Endothelial cell of umbilical vein (primary cell): ENCODE results near the gene ZNF827. TPM values are rescaled to one million over a fixed set of nuclear protein-coding genes. Genes with fewer than 3 reads are reported as not detected.
A peak's percentile ranks its signal among the peaks of the same experiment; 100 is the strongest.

Source experiments
- BruUV-seq: library from RNA; stranded (reverse); fragments of 400-500 nt; replicated peaks from 2 replicates; lab custom pipeline; 2021; lab: Mats Ljungman, UMichigan
- CTCF ChIA-PET: fragments of 300-600, 350-600 bp; sonication (Branson Sonifier 250); formaldehyde crosslinking; loops from one replicate; lab custom pipeline; 2021; ENCODE audit warnings: antibody characterized with exemption, inconsistent platforms; lab: Charles Lee
- POLR2A ChIA-PET: fragments of 300-600, 350-600 bp; sonication (Branson Sonifier 250); formaldehyde crosslinking; loops from one replicate; lab custom pipeline; 2021; ENCODE audit warnings: antibody characterized with exemption, inconsistent platforms; lab: Charles Lee
- DNase-seq: peaks from one replicate; pipeline ENCODE4 v3.0.0-alpha.2; 2011; ENCODE audit warnings: low read depth, low spot score
- FAIRE-seq: peaks from 2 replicates; lab custom pipeline; 2011; peaks lifted over from hg19 to GRCh38; lab: Jason Lieb, UNC
- H2AFZ ChIP-seq: 2 replicates; pipeline ENCODE4 v1.6.0; 2012; ENCODE audit warnings: low read depth, low read length, control low read depth, inconsistent platforms
- H3K27ac ChIP-seq: 2 replicates; pipeline ENCODE4 v1.5.1; 2011; ENCODE audit warnings: low read depth, mild to moderate bottlenecking, control low read depth, low read length, moderate library complexity; ENCODE audit not compliant: insufficient read depth
- H3K27me3 ChIP-seq, 2 experiments: 2 replicates each; pipeline versions ENCODE4 v1.6.0 to v1.6.1; 2011; ENCODE audit warnings: low read length in 2 of 2, mixed read lengths in 1 of 2; ENCODE audit not compliant: control insufficient read depth in 2 of 2, insufficient read depth in 2 of 2
- H3K36me3 ChIP-seq, 2 experiments: 2 replicates in 1 of 2; 3 replicates in 1 of 2; pipeline ENCODE4 v1.5.1; 2011; ENCODE audit warnings: low read length in 2 of 2, mild to moderate bottlenecking in 1 of 2, moderate library complexity in 1 of 2; ENCODE audit not compliant: control insufficient read depth in 2 of 2, insufficient read depth in 2 of 2; ENCODE audit errors: extremely low read depth in 1 of 2
- H3K4me1 ChIP-seq: 3 replicates; pipeline ENCODE4 v1.5.1; 2011; ENCODE audit warnings: mild to moderate bottlenecking, low read length; ENCODE audit not compliant: control insufficient read depth, insufficient read depth; ENCODE audit errors: extremely low read depth
- H3K4me2 ChIP-seq: 2 replicates; pipeline ENCODE4 v1.6.1; 2011; ENCODE audit warnings: low read length, control low read depth, mixed read lengths; ENCODE audit not compliant: insufficient read depth
- H3K4me3 ChIP-seq, 3 experiments: fragments of 200-600 bp in 1 of 3; sonication (generic), shearing (Covaris generic) in 1 of 3; replicated peaks in 1 of 3; 2 replicates each; pipeline ENCODE4 v1.5.1; 2011 to 2016; ENCODE audit warnings: control low read depth in 3 of 3, low read length in 3 of 3, mild to moderate bottlenecking in 2 of 3, inconsistent platforms in 1 of 3, low read depth in 1 of 3, moderate library complexity in 1 of 3; ENCODE audit not compliant: insufficient read depth in 1 of 3
- H3K79me2 ChIP-seq: 2 replicates; pipeline ENCODE4 v1.6.0; 2012; ENCODE audit warnings: low read length, inconsistent platforms; ENCODE audit not compliant: control insufficient read depth, insufficient read depth
- H3K9ac ChIP-seq: replicated peaks from 2 replicates; pipeline ENCODE3; 2011; ENCODE audit warnings: low read length, control low read depth; ENCODE audit not compliant: insufficient read depth; ENCODE audit errors: extremely low read depth
- H3K9me1 ChIP-seq: replicated peaks from 3 replicates; pipeline ENCODE4 v1.6.0; 2011; ENCODE audit warnings: mild to moderate bottlenecking, low read length; ENCODE audit not compliant: control insufficient read depth, insufficient read depth; ENCODE audit errors: extremely low read depth
- H3K9me3 ChIP-seq: replicated peaks from 2 replicates; pipeline ENCODE4 v1.5.1; 2012; ENCODE audit warnings: low read length, inconsistent platforms; ENCODE audit not compliant: control insufficient read depth, insufficient read depth
- H4K20me1 ChIP-seq: replicated peaks from 2 replicates; pipeline ENCODE3; 2011; ENCODE audit warnings: mild to moderate bottlenecking, low read length; ENCODE audit not compliant: control insufficient read depth, insufficient read depth; ENCODE audit errors: extremely low read depth
- CTCF ChIP-seq, 2 donors: IDR thresholded peaks; 1 replicate in 1 of 2; 2 replicates in 1 of 2; pipeline ENCODE4 v1.5.1; 2011; ENCODE audit warnings: low read length in 2 of 2, mild to moderate bottlenecking in 2 of 2, moderate library complexity in 2 of 2, control low read depth in 1 of 2, inconsistent platforms in 1 of 2, low read depth in 1 of 2; ENCODE audit not compliant: insufficient read depth in 1 of 2; ENCODE audit errors: extremely low read depth in 1 of 2
- FOS ChIP-seq: IDR thresholded peaks from 2 replicates; pipeline ENCODE4 v1.6.1; 2011; ENCODE audit warnings: mild to moderate bottlenecking, low read length, moderate library complexity, borderline replicate concordance; ENCODE audit not compliant: insufficient read depth
- MYC ChIP-seq: IDR thresholded peaks from one replicate; pipeline ENCODE4 v1.6.1; 2011; ENCODE audit warnings: mild to moderate bottlenecking, low read depth, low read length
- dilution Hi-C: fragments of 300-500 bp; cut with MboI; formaldehyde crosslinking; loops from one replicate; pipeline ENCODE4 v1.15.0; 2019; ENCODE audit warnings: low sequenced_read_pairs; ENCODE audit not compliant: extremely low pct_ligation_motif_present
- intact Hi-C: fragments of 100-400 bp; cut with micrococcal nuclease; formaldehyde crosslinking; loops from one replicate; pipeline ENCODE4 v1.10.0; 2022
- polyA plus RNA-seq, 4 experiments: library from polyadenylated mRNA; depleted of rRNA in 3 of 4; stranded (reverse) in 3 of 4; unstranded in 1 of 4; fragments of >200 nt; gene quantifications; 2 replicates each; pipeline versions ENCODE4 v1.2.1 to v1.2.3, GENCODE V29; 2011 to 2012; ENCODE audit warnings: missing spikeins in 1 of 4
- total RNA-seq: library from RNA; stranded (reverse); gene quantifications from 2 replicates; pipeline ENCODE4 v1.2.3, GENCODE V29; 2021

Gene ZNF827
- total and polyA plus RNA-seq, 2 donors (not counting 3 experiments of a cell fraction or from before 2014, with no cell fraction given): 16.9 to 23.7 TPM

- dilution Hi-C loops (no loop called here), intact Hi-C loops (loop anchor here (1.0 to 10.0 kb wide), 7 partner anchors 58 to 839 kb away; partner anchors contain the start of genes ABCE1, ANAPC10 and SLC10A7)
- H3K4me2 ChIP-seq: peak overlapping the region; percentile 58
- no TSS peak for BruUV-seq
- H3K36me3 ChIP-seq: no peaks in the 10 kb centered on the region
- H3K4me3 ChIP-seq: peak overlapping the region; percentile 62 to 96 (median 81)
- H3K9ac ChIP-seq: peak overlapping the region; percentile 80
- DNase-seq: peak; percentile 79
- H3K27ac ChIP-seq: peak overlapping the region; percentile 71
- no peaks in the 10 kb centered on the region for H3K27me3 ChIP-seq
- ChIA-PET CTCF (interaction anchor here (1.0 kb wide), 1 partner anchor 16 kb away, joined by 3 read pairs; no protein-coding TSS in a partner anchor), POLR2A (interaction anchor here (0.7 kb wide), 1 partner anchor 182 kb away, joined by 7 read pairs; no protein-coding TSS in a partner anchor)
- no peaks in the 10 kb centered on the region for H4K20me1 ChIP-seq
- peaks cover 32% of the 10 kb centered on the region for H3K79me2 ChIP-seq
- TF ChIP-seq FOS: peak; percentile 4
- TF ChIP-seq MYC: no peak
- TF ChIP-seq CTCF (IDR thresholded peaks at IDR 0.05; ENCODE audit: extremely low read depth in 1 of 2, insufficient read depth in 1 of 2, low read depth in 1 of 2, low read length in 2 of 2): peak in 1 of 2 donors; percentile 28
- peaks cover 22% of the 10 kb centered on the region for H3K4me1 ChIP-seq
- H2AFZ ChIP-seq: peak overlapping the region; percentile 71
- no peaks in the 10 kb centered on the region for H3K9me1 ChIP-seq
- FAIRE-seq: peak; percentile 75
- H3K9me3 ChIP-seq: no peaks in the 10 kb centered on the region
These were observed 2.3 kb downstream of the ZNF827 start for GRCh38 chr4:145936142-145936996.
